CD4-positive, alpha-beta T cell treated with Interferon alpha-2 for 1 hour (primary cell): ENCODE data around the gene CCDC179.

ENCODE experiments used
- DNase-seq, 2 donors: peaks; one replicate each; pipeline ENCODE4 v3.0.0-alpha.2; 2020 to 2022

The CCDC179 gene

DNA sequence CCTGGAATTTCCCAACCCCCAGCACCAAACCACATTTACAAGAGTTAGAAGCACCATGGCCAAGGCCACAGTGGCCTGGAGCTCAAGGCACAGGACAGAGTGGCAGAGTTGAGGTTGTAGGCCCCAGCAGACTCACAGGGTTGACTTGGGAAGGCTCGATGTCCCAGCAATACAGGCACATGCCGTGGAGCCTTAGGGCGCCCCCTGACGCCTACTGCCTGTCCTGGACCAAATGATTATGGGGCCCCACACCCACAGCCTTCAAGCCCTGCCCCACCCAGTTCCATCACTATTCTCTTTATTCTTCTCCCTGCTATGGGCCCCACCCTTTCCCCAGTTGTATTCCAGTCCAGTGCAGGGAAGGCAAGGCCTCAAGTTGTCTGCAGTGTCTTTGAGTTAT is at the start of gene CCDC179:
Gene CCDC179, minus strand, starts transcription at position 234 of the 400 bp plus-strand sequence. Its CDS starts 53 bp downstream, at position 181.
- no peak for DNase-seq

DNA sequence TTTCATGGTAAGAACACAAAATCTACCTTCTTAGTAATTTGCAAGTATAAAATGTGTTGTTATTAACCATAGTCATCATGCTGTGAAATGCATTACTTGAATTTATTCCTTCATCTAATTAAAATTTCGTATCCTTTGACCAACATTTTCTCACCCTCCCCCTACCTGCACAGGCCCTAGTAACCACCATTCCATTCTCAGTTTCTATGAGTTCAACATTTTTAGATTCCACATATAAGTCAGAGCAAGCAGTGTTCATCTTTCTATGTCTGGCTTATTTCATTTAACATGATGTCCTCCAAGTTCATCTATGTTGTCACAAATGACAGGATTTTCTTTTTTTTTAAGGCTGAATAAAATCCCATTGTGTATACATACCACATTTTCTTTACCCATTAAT is 43.5 kb upstream of the CCDC179 start:
- DNase-seq, result no peak

DNA sequence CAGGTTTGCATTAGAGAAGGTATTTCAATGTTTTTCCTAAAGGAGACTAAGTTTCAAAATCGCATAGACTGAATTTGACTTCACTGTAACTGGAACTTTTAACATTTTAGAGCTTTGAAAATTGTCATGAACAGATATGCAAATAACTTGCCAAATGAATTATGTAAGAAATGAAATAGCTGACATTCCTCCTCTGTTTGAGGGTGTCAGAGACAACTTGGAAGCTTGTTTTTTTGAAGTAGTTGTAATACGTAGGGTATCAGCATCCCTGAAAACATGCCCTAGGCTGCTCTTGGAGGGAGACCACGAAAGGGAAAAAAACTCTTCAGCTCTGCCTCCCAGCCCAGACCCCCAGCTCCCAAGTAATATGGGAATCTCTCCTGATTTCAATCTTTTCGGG is 41.3 kb upstream of the CCDC179 start:
- DNase-seq, result no peak

DNA sequence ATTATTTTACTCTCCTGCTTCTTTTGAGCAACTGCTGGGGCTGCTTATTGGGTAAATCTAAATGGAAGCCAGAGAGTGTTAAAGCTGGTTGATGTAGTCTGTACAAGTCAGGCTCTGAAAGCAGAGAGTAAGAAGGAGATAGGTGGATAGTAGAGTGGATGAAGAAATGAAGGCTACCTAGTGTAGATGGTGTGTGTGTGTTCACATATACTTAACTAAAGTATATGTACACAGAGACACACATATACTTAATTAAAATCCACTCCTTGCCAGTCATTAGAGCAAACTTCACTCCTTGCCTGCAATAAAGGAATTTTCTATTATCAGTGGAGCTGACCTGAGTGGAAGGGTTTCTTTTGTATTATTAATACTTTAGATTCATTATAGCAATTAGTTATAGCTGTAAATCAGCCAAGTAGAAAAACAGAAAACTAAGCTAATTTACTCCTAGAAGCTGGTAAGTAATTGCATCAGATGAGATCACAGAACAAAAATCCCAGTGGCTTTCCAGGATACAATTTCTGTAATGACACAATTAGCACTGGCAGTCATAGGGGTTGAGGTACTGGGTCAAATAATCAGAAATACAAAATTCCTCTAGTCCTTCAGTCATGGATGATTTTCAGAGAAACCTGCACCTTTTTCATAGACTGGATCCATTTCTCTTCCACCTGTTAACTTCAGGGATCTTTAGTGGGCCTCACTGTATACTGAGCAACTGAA is 40.7 kb upstream of the CCDC179 start:
- DNase-seq, result no peak

DNA sequence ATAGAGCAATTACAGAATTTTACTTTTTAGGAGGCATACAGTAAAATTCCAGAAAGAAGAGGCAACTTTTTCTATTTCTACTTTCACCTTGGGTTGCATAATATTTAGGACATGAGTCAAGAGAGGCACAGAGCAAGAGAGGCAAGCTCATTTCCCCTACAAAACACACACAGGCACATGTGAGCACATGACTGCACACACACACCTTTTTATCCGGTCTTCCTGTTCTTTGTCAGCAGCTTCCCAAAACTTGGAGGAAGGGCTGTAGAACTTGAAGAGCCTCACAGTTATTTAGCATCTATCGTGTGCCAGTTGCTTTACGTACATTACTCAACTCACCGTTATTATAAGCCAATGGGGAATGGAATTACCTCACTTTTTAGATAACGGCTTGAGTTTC is 37.8 kb upstream of the CCDC179 start:
- no peak for DNase-seq

DNA sequence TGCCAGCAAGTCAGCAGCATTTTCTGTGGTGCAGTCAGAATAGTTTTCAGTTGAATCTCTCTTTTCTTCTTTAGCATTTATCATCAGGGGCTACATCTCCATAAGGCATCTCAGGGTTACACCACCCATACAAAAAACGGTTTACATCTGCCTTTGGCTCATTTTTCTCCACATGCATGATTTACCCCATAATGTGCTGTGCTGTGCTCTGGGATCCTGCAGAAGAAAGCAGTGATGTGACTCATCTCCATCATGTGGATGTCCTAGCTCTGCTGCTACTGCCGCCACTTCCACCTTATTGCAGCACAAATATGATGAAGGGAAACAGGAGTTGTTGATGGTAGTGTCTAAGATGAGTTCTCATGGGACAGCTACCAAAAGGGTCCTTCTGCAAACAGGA is 30.0 kb upstream of the CCDC179 start:
- DNase-seq, result no peak

DNA sequence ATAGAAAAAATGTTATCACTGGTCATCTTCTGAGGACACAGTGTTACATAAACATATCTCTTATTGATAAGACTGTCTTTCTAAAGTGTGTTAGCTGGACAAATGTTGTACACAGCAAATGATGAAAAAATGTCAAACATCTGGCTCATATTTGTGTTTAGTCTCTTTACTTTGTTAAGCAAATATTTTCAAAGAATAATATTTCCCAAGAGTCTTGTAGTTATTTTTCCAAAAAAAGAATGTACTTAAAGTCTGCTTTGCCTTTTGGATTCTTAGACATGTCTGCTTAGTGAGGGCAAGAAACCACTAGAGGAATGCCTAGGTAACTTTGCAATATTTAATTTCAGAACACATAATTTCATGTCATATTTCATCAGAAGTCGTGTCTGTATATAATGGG is 23.9 kb upstream of the CCDC179 start:
- DNase-seq, result no peak

DNA sequence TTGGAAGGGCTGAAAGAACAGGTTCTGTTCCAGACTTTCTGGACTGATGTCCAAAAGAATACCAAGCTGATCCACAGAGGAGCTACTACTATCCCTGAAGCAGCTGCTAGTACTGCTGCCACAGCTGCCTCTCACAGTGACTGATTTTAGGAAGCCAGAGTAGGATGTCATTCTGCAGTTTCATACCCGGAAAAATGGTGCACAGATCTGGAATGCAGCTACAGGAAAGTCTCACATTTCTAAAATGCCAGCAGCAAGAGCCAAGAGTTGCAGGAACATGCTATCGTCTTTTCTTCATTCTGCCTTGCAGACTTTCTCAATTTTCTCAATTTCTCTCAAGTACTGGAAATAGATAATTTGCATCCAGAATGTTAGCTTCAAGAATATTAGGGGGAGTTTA is 19.4 kb upstream of the CCDC179 start:
- no peak for DNase-seq

DNA sequence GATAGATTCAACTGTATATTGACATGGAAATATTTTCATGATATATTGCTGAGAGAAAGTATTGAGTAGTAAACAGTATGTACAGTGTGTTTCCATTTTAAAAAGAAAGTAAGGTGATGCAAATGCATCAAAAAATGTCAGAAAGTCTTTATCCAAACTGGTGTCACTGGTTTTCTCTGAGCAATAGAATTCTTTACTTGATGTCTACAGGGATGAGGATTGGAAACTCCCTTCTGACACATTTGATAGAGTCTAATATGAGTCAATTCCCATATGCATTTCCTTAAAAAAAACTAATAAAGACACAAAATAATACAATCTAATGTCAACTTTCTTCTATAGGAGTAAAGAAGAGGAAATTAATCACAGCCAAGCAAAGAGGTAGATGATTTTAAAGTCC is 18.3 kb upstream of the CCDC179 start:
- DNase-seq, result no peak

DNA sequence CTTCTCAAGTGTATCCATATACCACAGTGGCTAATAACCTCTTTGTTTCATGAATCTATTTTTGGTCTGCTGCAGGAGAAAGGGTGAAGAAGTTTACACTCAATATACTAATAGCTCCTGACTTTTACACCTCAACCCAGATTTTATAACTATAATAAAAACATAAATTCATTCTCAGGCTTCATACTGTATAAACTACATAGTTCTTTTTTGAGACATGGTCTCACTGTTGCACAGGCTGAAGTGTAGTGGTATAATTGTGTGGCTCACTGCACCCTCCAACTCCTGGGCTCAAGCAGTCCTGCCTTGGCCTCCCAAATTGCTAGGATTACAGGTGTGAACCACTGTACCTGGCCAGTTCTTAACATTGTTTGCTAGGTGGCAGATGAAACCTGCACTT is 17.8 kb upstream of the CCDC179 start:
- no peak for DNase-seq

DNA sequence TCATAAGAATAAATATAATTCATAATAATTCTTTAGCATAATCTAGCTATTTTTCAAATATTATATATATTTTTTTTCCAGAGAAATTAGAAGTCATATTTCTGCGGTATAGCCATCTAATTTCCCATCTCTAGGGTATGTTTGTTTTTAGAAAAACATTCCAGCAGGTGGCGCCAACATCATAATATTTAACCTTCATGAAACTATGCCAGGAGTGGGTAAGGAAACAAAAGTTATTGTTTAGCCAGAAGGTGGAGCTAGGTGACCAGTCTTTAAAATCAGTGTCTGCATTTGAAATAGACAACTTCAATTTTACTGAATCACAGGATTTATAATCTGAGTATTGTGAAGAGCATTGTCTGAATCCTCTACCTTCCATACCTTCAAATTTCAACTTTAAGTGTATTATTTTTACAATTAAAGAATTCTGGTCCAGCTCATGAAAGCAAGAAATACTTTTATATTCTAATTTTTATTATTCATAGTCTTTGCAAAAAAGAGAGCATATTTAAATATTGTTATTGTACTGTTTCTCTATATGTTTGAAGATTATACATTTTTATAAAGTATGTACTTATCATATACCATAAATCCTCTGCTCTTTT is 15.7 kb upstream of the CCDC179 start:
- DNase-seq, result peak; percentile 51 to 79

DNA sequence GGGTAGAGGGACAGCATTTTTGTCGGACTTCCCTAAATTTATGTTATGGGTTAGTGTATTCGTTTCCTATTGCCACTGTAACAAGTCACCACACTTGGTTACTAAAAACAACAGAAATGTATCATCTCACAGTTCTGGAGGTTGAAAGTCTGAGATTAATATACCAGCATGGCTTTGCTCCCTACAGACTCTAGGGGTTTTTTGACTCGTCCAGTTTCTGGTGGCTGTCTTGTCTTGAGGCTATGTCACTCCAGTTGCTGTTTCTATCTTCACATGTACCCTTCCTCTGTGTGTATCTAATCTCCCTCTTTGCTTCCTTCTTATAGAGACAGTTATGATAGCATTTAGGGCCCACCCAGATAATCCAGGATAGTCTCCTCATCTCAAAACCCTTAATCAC is 9.1 kb upstream of the CCDC179 start:
- no peak for DNase-seq

DNA sequence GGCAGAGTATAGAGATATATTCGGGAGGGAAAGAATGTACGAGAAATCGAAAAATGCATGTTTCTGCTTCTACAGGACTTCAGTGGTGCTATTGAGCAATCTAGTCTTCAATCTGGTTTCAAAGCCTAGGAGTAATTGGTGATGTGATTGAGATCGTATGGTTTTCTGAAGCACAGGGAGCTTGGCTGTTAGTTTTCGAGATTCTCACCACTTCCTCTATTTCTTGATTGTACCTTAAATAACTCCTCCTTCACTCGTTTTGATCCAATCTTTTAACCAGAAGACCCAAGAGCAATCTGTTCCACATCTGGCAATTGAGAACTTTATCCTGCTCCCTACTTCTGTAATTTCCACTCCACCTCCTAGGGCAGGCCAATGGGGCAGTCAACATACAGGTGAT is 518 bp downstream of the CCDC179 start:
- DNase-seq, result no peak

DNA sequence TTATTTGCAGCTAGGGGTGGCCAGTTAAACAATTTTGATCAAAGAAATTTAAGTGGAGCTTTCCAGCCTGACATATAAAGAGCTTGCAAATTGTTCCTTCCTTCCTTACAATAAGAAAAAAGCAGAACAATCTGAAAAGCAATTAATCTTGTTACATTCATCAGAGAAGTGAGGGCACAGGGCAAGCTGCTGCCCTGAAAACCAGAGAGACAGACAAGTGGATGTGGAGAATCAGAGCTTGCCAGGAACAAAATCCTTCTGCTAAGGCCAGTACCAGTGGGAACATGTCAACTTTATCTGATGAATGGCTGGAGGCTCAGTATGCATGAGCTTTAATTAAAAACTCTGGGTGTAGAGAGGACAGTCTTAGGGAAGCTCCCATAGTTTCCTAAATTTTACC is 8.8 kb downstream of the CCDC179 start:
- DNase-seq, result no peak

DNA sequence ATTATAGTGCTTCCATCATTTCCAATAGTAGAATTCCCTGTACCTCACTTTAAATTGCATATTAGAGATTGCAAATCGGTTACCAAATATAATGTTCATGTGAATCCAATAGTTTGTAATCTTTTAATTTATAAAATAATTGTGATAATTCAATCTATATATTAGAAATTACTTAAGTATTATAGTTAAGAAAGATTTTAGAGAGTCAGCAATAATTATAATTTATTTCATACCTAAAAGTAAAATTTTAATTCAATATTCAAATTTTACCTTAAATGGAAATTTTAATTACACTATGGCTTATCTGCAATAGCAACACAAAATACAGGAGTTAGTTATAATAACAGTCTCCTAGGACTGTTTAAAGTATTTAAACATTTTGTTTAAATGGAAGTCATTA is 13.5 kb downstream of the CCDC179 start:
- DNase-seq, result no peak

DNA sequence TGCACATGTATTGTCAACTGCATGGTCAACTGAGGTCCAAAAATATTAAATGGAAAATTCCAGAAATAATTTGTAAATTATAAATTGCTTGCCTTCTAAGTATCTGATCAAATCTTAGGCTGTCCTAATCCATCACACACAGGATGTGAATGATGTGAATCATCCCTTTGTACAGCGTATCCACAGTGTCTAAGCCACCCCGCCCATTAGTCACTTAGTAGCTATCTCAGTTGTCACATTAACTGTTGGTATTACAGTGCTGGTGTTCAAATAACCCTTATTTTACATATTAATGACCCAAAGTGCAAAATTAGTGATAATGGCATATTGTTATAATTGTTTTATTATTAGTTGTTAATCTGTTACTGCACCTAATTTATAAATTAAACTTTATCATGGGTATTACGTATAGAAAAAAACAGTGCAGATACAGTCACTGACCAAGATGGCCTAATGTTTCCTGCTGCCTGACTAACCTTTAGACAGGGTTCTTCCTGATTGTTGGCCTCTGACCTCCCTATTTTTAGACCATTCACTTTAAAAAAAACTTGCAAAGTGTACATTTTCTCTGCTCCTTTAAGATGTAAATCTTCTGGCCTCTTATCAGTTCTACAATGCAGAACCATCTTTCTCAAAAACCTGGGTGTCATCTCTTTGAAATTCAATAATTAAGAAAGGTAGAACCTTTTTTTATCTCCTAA is 27.8 kb downstream of the CCDC179 start:
- no peak for DNase-seq

DNA sequence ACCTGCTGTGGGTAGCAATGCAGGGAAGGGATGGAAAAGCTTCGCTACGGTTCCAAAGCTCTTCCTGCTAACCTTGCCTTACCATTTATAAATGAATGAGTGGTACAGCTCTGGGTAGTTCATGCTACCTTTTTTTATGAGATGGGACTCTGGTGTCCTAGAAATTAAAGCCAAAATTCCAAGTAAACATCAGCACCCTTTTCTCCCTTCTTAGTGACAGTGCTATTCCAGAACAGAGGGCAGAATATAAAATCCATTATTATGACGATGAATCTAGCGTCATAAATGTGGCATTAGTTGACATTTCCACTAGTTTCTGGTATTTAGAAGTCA is 30.2 kb downstream of the CCDC179 start:
- no peak for DNase-seq

DNA sequence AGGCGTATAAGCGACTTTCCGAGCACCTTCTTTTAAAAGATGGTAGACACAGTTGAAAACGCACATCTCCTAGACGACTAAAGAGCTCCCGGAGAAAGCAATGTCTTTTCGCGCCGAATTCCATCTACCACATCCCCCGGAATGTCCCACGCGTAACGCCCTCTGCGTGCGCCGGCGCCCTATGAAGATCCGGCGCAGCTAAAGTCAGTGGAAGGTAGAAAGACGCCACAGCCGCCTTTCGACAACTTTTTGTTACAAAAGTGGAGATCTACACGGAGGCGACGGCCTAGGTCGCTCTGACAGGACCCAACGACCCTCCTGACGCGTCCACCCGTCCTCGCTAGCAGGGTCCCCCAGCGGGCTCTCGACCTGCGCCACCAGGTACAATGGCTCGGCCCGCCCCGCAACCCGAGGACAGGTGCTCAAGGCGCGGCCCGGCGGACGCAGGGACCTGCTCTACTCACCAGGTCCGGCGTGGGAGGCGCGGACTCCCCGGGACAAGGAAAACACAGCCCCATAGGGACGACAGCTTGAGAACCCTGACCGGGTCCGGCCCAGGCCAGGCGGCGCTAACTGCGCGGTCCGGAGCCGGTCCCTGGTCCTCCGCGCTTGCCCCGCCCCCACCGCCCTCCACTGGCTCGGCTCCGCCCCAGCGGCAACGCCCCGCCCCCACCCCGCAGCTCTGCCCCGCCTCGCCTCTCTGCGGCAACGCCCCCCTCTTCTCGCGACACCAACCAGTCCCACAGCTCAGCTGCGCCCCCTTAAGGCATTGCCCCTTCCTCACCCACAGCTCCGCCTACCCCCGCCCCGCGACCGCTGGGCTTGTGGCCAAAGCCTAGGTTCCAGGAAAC is 30.8 kb downstream of the CCDC179 start, which contains the start of gene SVIP:
Gene SVIP, minus strand, starts transcription at position 571 of the 851 bp plus-strand sequence. Its CDS starts 53 bp downstream, at position 518.
- peak; percentile 90 to 94 for DNase-seq

DNA sequence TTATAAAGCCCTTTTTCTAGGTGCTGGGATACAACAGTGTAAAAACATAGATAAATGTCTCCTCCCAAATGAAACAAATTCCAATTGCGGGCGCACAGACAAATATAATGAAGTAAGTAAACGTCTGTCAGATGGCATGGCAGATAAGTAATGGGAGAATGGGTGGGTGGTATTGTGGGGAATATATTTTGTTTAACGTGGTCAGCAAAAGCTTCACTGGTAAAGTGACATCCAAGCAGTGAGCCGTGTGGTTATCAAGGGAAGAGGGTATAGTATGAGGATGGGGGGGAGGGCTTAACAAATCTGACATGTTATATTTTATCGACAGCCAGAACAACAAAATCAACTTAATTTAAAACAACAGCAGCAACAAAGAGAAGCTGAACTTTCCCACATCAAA is 31.9 kb downstream of the CCDC179 start:
- no peak for DNase-seq

DNA sequence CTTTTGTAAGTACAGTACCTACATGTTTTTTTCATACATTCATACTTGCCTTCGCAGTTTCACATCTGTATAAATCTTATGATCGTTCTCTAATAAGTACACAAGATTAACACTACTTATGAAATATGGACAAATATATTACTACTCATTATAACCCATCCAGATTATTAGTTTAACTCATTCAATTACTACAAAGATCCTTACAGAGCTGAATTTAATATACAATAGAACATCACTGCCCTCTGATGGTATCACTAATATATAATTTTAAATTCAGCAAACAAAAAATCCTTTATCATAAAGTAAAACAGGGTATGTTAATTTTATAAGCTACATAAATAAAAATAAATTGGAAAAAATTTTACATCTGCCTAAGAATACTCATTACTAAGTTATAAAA is 38.1 kb downstream of the CCDC179 start:
- DNase-seq, result no peak

DNA sequence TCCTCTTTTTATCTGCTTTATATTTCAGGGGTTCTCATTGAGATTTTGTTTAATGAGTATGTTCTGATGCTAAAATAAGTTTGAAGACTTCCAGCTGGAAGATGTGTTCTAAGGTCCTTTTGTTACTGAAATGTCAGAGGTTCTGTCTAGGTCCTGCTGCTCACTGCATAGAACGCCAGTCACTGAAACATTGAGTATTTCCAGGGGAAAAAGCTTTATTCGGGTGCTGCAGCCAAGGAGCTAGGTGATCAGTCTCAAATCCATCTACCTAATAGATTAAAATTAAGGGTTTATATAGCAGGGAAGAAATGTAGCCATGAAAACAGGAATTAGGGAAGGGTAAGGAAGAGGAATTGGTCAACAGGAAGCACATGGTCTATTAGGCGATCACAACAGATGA is 50.4 kb downstream of the CCDC179 start:
- DNase-seq, result no peak

DNA sequence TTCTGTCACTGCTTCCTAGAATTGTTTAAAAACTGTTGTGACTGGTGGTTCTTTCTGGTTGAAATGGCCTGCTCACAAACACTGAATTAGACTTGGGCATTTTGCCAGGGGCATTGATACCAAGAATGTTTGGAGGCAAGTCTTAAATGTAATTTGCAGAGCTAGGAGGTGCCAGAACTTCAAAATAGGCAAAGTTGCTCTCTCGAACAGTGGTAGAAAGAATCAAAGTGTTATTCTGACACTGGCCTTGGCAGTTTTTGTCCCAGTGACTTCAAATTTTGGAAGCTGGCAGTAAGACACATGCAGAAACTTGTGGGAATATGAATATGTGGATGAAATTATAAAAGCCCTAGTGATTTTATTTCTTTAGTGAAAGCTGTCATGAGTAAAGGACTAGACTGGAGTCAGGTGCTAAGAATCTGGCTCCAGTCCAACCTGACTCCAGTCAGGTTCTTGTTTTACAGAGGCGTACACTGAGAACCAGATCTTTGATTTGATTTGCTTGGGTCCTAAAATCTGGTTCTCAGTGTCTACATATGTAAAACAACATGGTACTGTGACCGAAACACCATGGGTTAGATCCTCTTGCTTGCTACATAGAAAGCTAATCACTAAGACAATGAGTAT is 51.6 kb downstream of the CCDC179 start:
- DNase-seq, result no peak
